Measurements from ENCODE around the gene PXDN. TPM values are rescaled to one million over a fixed set of nuclear protein-coding genes. Genes with fewer than 3 reads are reported as not detected.

The PXDN gene
- total RNA-seq, 1 experiment from 2014 or later, result 146 TPM

DNA sequence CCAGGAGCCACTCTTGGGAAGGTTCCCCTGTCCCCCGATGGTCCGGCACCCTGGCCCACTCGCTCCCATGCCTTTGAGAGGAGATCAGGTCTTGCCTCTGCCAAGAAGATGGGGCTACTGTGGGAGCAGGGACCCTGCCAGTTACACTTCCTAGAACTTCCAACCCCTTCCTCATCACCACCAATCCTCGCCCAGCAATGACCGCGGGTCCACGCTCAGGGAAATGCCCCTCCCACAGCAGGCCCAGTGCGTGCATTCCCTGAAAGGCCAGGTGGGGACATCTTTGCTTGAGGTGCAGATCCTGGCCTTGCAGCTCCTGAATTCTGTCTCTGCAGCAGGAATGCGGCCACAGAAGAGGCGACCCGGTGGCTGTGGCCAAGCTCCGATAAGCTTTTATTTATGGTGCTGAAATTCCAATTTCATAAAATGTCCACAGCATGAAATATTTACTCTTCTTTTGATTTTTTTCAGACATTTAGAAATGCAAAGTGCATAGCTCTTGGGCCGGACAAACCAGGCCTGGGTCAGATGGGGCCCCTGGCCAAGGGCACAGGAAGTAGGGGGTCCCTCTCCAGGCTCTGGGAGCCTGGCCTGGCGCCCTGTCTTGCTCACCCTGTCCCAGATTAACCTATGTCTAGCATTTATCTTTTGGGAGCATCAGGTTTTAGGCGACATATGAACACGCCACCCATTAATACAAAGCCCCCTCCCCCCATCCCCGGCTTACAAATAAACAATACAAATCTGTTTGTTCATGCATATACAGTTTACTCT is 29.8 kb downstream of the PXDN start:
- peaks cover 44% of the 10 kb centered on the region for H3K4me1 Mint-ChIP-seq
- ChIA-PET POLR2A (no interaction called here), CTCF (interaction anchor here (0.7 to 1.0 kb wide), 2 partner anchors 28 to 52 kb away, joined by 3 to 4 read pairs; no protein-coding TSS in a partner anchor)

DNA sequence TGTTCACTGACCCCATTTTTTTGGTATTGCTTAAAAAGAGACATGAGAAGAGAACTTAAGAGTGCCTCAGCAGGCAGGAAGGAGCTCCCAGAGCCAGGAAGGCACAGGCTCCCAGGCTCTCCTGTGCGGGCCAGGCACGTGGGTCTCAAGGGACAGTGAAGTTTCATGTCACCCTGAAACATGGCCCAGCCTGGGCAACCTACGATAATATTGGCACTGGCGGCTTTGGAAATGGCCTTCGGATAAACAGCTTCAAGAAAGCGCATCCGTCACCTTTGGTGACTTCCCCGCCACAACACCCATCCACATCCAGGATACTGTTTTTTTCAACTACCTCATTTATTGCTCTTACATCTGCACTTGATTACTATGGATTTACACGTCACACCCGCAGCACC is 30.5 kb downstream of the PXDN start:
- H3K4me3 Mint-ChIP-seq, result no peak overlapping the region
- no peak for DNase-seq (ENCODE audit: low spot score)
- ATAC-seq, result no peak
- CTCF ChIA-PET, result interaction anchor here (0.7 to 1.0 kb wide), 2 partner anchors 29 to 53 kb away, joined by 3 to 4 read pairs; no protein-coding TSS in a partner anchor
- no peaks in the 10 kb centered on the region for H3K9me3 Mint-ChIP-seq
- H3K27me3 Mint-ChIP-seq (ENCODE audit: low read depth), result no peaks in the 10 kb centered on the region
- H3K27ac Mint-ChIP-seq, result peak overlapping the region; percentile 60
- no peaks in the 10 kb centered on the region for H3K36me3 Mint-ChIP-seq
- H3K4me1 Mint-ChIP-seq, result peaks cover 48% of the 10 kb centered on the region
- POLR2A ChIA-PET, result no interaction called here
- TF ChIP-seq RELA (CRISPR knock-in tag; IDR thresholded peaks at IDR 0.05; ENCODE audit: borderline replicate concordance), result no peak
- TF ChIP-seq, protein P1, sequence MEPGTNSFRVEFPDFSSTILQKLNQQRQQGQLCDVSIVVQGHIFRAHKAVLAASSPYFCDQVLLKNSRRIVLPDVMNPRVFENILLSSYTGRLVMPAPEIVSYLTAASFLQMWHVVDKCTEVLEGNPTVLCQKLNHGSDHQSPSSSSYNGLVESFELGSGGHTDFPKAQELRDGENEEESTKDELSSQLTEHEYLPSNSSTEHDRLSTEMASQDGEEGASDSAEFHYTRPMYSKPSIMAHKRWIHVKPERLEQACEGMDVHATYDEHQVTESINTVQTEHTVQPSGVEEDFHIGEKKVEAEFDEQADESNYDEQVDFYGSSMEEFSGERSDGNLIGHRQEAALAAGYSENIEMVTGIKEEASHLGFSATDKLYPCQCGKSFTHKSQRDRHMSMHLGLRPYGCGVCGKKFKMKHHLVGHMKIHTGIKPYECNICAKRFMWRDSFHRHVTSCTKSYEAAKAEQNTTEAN (CRISPR knock-in tag; IDR thresholded peaks at IDR 0.05), result no peak
- TF ChIP-seq TEAD4 (CRISPR knock-in tag; IDR thresholded peaks at IDR 0.05), result no peak
- TF ChIP-seq SOX15 (CRISPR knock-in tag; IDR thresholded peaks at IDR 0.05), result no peak
- TF ChIP-seq, protein P2, sequence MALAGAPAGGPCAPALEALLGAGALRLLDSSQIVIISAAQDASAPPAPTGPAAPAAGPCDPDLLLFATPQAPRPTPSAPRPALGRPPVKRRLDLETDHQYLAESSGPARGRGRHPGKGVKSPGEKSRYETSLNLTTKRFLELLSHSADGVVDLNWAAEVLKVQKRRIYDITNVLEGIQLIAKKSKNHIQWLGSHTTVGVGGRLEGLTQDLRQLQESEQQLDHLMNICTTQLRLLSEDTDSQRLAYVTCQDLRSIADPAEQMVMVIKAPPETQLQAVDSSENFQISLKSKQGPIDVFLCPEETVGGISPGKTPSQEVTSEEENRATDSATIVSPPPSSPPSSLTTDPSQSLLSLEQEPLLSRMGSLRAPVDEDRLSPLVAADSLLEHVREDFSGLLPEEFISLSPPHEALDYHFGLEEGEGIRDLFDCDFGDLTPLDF (CRISPR knock-in tag; IDR thresholded peaks at IDR 0.05), result no peak
- no peak for TF ChIP-seq FOXJ3 (CRISPR knock-in tag; IDR thresholded peaks at IDR 0.05; ENCODE audit: borderline replicate concordance)
- TF ChIP-seq, protein P3, sequence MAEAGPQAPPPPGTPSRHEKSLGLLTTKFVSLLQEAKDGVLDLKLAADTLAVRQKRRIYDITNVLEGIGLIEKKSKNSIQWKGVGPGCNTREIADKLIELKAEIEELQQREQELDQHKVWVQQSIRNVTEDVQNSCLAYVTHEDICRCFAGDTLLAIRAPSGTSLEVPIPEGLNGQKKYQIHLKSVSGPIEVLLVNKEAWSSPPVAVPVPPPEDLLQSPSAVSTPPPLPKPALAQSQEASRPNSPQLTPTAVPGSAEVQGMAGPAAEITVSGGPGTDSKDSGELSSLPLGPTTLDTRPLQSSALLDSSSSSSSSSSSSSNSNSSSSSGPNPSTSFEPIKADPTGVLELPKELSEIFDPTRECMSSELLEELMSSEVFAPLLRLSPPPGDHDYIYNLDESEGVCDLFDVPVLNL (CRISPR knock-in tag; IDR thresholded peaks at IDR 0.05; ENCODE audit: borderline replicate concordance, low read depth), result no peak
- TF ChIP-seq, protein P4, sequence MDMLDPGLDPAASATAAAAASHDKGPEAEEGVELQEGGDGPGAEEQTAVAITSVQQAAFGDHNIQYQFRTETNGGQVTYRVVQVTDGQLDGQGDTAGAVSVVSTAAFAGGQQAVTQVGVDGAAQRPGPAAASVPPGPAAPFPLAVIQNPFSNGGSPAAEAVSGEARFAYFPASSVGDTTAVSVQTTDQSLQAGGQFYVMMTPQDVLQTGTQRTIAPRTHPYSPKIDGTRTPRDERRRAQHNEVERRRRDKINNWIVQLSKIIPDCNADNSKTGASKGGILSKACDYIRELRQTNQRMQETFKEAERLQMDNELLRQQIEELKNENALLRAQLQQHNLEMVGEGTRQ (CRISPR knock-in tag; IDR thresholded peaks at IDR 0.05), result no peak
- TF ChIP-seq, protein P5, sequence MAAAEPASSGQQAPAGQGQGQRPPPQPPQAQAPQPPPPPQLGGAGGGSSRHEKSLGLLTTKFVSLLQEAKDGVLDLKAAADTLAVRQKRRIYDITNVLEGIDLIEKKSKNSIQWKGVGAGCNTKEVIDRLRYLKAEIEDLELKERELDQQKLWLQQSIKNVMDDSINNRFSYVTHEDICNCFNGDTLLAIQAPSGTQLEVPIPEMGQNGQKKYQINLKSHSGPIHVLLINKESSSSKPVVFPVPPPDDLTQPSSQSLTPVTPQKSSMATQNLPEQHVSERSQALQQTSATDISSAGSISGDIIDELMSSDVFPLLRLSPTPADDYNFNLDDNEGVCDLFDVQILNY (CRISPR knock-in tag; IDR thresholded peaks at IDR 0.05), result no peak
- no peak for TF ChIP-seq PRRX2 (CRISPR knock-in tag; IDR thresholded peaks at IDR 0.05)
- TF ChIP-seq, protein P6, sequence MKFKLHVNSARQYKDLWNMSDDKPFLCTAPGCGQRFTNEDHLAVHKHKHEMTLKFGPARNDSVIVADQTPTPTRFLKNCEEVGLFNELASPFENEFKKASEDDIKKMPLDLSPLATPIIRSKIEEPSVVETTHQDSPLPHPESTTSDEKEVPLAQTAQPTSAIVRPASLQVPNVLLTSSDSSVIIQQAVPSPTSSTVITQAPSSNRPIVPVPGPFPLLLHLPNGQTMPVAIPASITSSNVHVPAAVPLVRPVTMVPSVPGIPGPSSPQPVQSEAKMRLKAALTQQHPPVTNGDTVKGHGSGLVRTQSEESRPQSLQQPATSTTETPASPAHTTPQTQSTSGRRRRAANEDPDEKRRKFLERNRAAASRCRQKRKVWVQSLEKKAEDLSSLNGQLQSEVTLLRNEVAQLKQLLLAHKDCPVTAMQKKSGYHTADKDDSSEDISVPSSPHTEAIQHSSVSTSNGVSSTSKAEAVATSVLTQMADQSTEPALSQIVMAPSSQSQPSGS (CRISPR knock-in tag; IDR thresholded peaks at IDR 0.05; ENCODE audit: borderline replicate concordance, low read depth), result no peak
- no peak for TF ChIP-seq ZNF317 (CRISPR knock-in tag; IDR thresholded peaks at IDR 0.05; ENCODE audit: borderline replicate concordance, low read depth)
- no peak for TF ChIP-seq SMAD4 (CRISPR knock-in tag; IDR thresholded peaks at IDR 0.05)
- no peak for TF ChIP-seq OVOL2 (CRISPR knock-in tag; IDR thresholded peaks at IDR 0.05; ENCODE audit: borderline replicate concordance)

More for the DNA sequence above, 29.8 kb downstream of the PXDN start:
- no peaks in the 10 kb centered on the region for H3K27me3 Mint-ChIP-seq (ENCODE audit: low read depth)
- H3K27ac Mint-ChIP-seq, result peak overlapping the region; percentile 60
- DNase-seq (ENCODE audit: low spot score) (no peak), ATAC-seq (no peak; the same call in 1 of the 2 replicates)
- H3K36me3 Mint-ChIP-seq, result no peaks in the 10 kb centered on the region
- no peaks in the 10 kb centered on the region for H3K9me3 Mint-ChIP-seq
- H3K4me3 Mint-ChIP-seq, result no peak overlapping the region
- TF ChIP-seq, protein P2 (CRISPR knock-in tag; IDR thresholded peaks at IDR 0.05), result no peak
- TF ChIP-seq, protein P3 (CRISPR knock-in tag; IDR thresholded peaks at IDR 0.05; ENCODE audit: borderline replicate concordance, low read depth), result no peak
- TF ChIP-seq, protein P7, sequence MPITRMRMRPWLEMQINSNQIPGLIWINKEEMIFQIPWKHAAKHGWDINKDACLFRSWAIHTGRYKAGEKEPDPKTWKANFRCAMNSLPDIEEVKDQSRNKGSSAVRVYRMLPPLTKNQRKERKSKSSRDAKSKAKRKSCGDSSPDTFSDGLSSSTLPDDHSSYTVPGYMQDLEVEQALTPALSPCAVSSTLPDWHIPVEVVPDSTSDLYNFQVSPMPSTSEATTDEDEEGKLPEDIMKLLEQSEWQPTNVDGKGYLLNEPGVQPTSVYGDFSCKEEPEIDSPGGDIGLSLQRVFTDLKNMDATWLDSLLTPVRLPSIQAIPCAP (CRISPR knock-in tag; IDR thresholded peaks at IDR 0.05), result no peak
- TF ChIP-seq TEAD1 (CRISPR knock-in tag; IDR thresholded peaks at IDR 0.05) (no peak), HMGA2 (CRISPR knock-in tag; IDR thresholded peaks at IDR 0.05) (no peak), ESRRA (CRISPR knock-in tag; IDR thresholded peaks at IDR 0.05; ENCODE audit: borderline replicate concordance) (no peak), RORB (CRISPR knock-in tag; IDR thresholded peaks at IDR 0.05) (no peak), ELF4 (CRISPR knock-in tag; IDR thresholded peaks at IDR 0.05; ENCODE audit: low read depth) (no peak), NFE2L1 (CRISPR knock-in tag; IDR thresholded peaks at IDR 0.05) (no peak), ZNF671 (CRISPR knock-in tag; IDR thresholded peaks at IDR 0.05) (no peak), ATF1 (CRISPR knock-in tag; IDR thresholded peaks at IDR 0.05) (no peak)
- TF ChIP-seq, protein P1 (CRISPR knock-in tag; IDR thresholded peaks at IDR 0.05), result no peak
